ENCODE results near the gene PAPSS2.
"Not testable (repeated sequence)": the region's sequence is repeated elsewhere in the genome, so short reads cannot be mapped to it uniquely, and the experiment has no call there.

PAPSS2 gene

DNA sequence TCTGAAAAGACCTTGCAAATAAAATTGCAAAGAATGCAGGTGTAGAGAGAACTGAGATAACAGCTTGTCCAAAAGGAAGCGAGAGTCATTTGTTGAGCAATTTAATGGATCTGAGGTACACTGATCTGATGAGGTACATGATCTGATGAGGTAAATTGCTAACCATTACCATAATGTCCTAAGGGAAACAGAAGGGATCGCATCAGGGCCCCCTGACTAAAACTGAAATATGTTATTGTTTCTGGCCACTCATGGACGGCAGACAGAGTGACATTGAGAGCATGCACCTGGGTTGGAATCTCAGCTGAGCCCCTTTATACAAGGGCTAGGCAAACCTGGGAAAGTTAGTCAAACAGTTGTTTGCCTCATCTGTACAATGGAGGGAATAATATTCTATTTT lies 15.8 kb upstream of the PAPSS2 start:
- no peak for DNase-seq

DNA sequence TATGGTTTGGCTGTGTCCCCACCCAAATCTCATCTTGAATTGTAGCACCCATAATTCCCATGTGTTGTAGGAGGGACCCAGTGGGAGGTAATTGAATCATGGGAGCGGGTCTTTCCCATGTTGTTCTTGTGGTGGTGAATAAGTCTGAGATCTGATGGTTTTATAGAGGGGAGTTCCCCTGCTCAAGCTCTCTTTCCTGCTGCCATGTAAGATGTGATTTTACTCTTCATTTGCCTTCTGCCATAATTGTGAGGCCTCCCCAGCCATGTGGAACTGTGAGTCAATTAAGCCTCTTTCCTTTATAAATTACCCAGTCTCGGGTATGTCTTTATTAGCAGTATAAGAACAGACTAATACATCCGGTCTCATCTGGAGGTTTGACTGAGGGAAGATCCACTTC lies 15.2 kb upstream of the PAPSS2 start:
- DNase-seq, result not testable (repeated sequence)

DNA sequence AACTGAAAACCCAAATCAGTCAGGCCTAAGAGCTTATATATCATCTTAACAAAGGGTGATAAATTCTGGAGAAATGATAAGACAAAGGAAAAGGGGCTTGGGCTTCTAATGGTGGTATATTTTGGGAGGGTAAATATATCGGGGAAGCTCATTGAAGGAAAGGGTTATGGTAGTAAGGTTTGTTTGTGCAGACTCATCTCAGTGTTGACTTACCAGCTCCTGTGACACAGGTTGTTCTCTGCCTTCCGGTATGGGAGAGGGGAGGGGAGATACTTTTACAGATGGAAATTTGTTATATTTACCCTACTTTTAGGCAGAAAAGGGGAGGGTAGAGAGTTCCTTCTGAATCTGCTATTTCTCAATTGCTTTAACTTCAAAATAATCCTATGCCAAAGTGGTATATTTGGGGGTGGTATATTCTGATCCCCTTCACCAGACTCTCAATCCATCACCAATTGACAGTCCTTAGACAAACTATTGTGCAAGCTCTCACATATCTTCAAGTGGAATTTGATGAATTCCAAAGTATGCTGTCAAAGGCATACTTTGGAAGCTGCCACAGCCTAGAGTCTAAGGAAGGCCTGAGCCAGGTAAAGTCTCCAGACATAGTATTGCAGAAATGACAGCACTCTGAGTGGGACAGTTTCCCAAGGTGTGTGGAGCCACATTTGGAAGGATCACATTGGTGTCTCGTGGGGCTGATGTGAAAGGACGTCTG lies 13.3 kb upstream of the PAPSS2 start:
- no peak for DNase-seq

DNA sequence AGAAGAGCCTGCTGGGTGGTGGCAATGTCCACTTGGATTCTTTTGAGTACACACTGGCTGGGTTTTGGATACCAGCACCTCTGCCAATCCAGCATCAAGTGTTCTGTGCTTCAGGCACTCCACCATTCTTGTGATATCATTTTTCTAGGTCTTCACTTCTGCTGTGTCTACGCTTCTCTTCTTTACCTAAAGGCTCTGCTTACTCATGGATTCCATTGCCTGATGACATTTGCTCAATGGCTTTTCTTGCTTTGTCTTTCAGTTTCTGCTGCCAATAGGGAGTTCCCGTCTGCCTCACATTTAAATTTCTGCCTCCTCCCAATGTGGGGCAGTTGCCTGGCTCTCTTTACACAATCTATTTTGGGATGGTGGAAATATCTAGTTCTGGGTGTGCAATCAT lies 12.7 kb upstream of the PAPSS2 start:
- no peak for DNase-seq

DNA sequence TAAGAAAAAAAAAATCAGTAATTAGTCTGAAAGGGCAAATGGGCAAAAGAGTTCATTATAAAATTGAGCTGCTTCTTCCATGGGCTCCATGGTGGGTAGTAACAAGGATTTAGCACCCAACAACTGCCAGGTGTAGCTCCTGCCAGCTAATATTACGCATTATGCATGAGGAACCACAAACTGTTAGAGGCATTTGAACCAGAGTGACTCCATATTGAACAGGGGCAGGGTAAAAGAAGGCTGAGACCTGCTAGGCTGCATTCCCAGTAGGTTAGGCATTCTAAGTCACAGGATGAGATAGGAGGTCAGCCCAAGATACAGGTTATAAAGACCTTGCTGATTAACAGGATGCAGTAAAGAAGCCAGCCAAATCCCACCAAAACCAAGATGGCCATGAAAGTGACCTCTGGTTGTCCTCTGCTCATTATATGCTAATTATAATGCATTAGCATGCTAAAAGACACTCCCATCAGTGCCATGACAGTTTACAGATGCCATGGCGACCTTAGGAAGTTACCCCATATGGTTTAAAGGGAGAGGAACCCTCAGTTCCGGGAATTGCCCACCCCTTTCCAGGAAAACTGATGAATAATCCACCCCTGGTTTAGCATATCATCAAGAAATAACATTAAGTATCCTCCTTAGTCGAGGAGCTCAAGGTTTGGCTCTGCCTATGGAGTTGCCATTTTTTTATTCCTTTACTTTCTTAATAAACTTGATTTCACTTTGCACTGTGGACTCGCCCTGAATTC lies 8.7 kb upstream of the PAPSS2 start:
- DNase-seq, result no peak

DNA sequence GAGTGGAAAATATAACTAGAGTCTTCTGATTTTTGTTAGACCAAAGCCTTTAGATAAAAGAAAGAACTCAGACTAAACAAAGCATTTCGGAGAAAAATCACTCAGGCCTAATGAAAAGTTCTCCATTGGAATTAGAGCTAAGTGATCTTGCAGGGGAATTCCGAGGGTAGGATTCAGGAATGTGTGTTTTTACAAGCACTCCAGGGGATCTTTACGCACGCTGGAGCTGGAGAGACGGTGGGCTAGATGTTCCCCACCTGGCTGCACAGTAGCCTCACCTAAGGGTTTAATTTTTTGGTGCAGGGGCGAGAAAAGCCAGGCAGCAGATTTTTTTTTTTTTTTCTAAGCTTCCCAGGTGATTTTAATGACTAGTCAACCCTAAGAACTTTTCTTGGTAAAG lies 7.9 kb upstream of the PAPSS2 start:
- no peak for DNase-seq

DNA sequence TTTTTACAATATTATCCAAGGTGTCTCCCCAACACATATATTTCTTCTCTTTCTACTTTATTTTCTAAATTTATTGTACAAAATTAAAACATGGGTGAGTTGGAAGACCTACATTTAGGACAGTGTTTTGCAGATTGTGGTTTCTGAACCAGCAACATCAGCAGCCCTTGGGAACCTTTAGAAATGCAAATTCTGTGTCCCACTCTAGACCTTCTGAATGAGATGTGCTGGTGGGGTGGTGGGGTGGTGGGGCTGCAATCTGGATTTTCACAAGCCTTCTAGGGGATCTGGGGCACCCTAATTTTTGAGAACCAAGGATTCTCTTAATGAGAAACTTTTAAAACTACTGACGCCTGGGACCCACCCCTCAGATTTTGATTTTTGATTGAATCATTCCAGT lies 7.4 kb upstream of the PAPSS2 start:
- no peak for DNase-seq

DNA sequence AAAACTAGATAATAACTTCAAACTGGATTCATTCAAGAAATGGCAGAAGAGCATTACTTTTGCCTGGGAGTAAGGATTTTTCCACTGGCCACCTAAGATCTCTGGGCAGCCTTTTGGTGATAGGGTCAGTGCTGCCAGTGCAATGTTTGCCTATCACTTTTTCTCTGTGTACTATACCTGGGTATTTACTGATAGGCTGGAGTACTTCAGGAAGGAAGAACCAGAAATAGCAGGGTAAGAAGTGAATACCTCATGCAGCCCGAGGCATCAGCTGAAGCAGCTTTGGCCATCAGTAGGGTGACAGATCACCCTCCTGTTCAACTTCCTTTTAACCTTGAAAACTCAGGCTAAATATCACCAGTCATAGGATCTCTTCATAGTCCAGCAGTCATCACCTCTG lies 5.5 kb upstream of the PAPSS2 start:
- DNase-seq, result no peak

DNA sequence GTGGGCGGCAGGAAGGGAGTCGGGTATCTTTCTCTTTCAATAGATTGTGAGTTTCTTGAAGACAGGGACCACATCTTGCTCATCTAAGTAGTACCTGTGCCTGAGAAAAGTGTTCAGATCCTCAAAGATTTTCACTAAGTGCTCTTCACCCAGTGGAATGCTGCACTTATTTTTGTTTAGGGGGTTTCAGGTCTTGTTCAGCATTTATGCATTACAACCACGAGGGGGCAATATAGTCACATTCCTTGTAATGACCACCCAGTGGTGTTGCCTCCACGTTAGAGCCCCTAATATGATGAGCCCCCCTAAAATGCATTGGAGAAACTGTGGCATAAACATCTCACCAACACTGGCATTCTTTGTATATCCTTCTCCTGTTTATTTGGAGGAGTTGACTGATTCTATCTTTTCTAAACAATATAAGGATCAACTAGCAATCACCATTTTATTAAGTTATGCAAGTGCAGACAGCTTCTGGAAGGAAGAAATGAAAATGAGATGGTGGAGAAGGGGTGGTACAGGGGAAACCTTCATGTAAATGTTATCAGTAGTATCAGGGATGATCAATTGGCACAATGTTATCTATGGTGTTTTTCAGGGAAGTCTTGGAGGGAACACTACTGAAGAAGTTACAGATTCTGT lies 3.1 kb upstream of the PAPSS2 start:
- DNase-seq, result no peak

DNA sequence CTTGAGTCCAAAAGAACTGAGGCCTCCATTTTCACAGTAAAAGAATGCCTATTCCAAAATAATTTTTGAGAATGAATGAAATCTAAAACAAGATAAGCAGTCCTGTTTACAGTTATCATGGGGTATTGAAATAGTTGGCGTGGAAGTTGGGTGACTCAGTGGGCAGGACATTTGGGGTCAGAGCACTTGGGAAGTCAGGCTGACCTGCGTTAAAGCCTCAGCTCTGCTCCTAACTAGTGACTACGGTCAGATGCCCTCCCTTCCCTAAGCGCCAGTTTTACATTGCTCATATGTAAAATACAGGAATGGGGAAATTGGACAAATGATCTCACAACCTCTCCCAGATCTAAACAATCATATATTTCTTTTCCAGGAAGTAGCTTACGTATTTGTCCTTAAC lies 2.3 kb upstream of the PAPSS2 start:
- no peak for DNase-seq

DNA sequence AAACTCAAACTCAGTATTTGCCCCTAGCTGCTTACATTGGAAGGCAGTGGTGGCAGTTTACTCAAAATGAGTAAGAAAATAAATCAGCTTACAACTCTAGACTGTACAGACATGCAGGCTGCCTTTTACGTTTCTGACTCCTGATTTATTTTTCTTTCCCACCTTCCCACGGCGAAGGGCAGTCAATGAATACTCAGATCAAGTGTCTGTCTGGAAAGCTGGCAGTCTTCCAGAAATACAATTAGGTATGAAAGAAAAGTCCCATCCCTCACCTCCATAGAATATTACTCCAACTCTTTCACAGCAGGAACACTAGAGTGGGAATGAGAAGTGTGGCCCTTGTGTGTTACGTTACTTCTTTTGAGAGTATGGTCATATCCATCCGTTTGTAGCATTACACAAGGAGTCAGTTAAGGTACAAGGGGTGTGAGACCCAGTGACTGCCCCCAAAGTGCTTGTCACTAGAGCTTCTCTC lies 1.3 kb upstream of the PAPSS2 start:
- DNase-seq, result no peak

DNA sequence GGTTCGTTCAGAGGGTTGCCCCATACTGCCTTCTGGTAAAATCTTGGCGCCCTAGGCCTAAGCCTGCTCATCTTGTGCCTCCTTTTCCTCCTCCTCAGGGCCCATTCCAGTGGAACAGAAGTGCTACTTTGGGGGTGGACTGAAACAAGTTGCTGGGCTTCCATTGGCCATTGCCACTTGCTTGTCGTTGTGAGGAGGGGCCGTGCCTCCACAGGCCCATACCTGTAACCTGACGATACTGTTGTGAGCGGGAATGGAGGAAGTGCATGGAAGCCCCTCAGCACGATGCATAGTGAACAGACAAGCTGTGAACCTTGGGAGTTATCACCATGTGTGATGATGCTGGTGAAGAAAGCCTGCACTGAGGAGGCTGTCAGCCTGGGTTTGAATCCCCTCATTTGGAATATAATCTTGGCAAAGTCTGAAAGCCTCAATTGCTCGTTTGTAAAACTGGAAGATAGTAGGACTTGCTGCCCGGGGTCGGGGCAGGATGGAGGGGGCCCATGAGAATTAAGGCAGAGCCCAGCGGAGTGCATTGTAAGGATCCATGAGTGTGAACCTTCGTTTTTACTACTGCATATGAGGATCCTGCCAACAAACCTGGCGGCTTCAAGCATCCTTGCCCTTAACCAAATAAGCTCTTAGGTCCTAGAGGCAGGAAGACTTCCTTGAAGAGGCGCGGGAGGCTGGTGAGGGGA lies 671 bp upstream of the PAPSS2 start:
- DNase-seq, result no peak

DNA sequence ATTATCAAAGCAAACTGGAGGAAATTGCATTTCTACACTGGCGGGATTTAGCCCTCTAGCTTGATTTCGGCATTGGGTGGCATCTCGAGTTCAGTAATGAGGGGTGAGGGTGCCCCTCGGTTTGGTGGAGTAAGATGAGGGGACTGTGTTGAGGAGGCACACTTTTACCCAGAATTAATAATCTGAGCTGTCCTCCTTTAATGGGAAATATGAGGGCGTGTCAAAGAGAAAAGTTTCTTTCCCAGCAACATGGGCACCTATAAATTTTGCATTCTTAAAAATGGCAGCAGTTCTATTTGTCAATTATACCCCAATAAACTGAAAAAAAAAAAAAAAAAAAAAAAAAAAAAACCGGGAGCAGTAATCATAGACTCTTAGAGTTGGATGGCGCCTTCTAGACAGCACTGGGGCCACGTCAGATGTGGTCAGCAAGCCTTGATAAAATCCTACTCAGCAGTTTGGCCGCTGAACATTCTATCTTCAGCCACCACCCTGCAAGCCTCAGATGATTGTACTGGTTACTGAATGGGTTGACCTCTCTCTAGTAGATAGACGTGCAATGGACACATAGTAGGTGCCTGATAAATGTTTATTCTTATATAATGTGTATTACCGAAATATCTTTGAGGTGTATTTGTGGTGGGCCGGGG lies 931 bp downstream of the PAPSS2 start:
- no peak for DNase-seq

DNA sequence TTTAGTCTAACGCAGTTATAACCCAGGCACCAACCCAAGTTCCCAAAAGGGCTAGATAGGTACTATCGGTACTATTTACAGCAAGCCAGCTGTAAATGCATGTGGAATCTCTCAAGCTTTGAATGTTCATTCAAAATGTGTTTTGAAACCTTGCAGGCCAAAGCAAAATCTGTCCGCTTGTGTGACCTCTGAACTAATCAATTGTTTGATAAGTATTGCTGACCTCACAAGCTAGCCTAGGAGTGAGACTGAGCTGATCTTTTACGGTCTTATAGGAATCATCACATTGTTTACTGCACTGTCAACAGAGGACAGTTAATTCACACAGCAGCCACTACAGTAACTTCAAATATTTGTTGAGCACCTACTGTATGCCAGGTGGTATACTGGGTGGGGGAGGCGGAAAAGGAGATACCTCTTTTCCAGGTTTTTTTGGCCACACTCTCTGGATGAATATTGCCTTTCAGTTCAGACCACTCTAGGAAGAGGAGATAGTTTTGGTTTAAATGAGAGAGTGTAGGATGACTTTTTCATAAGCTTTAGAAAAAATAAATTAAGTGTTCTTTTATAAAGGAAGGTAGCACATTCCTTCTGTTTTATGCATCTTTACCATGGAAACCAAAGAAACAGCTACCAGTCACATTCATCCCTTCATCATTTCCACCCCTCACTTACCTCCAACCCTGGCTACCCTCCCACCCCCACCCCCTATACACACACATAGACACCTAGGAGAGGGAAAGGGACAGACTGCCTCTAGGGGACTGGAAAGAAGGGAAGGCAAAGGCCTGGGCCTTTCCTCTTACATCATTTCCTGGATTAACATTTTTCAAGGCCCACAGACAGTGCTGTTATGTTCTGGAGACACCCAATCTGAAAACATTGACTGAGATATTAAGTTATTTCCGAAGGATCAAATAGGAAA lies 2.4 kb downstream of the PAPSS2 start:
- DNase-seq, result no peak

DNA sequence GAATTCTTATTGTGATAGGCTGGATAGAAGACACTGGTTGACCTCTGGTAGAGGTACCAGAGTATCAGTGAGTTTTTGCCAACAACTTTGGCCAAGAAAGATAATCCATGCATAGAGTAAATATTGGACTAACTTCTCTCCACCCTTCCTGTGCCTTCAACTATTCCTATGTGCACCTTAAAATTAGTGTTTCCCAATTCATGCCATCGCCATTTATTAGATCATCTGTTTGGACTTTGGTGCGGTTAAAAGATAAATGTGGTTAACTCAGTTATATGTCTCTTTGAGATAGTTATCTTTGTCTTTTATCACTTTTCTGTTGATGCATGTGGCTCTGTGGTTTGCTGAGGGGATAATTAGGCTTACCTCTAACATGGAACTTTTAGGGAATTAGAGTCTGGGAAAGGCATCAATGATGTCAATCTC lies 4.6 kb downstream of the PAPSS2 start:
- no peak for DNase-seq

DNA sequence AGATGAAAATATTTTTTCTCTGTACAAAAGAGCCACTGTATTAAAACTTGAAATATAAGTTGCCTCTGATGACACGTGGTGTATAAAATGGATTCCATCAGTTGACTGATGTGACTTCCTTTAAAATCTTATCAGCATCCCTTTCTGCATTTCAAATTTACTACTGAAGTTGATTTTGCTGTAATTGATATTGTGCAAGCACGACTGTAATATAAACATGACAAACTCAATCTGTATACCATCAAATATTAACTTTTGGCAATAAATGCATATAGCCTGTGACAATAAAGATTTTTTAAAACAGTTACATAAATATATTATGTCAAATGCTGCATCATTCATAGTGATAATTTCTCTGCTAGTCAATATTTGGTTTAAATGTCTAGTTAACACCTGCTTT lies 7.8 kb downstream of the PAPSS2 start:
- DNase-seq, result no peak

DNA sequence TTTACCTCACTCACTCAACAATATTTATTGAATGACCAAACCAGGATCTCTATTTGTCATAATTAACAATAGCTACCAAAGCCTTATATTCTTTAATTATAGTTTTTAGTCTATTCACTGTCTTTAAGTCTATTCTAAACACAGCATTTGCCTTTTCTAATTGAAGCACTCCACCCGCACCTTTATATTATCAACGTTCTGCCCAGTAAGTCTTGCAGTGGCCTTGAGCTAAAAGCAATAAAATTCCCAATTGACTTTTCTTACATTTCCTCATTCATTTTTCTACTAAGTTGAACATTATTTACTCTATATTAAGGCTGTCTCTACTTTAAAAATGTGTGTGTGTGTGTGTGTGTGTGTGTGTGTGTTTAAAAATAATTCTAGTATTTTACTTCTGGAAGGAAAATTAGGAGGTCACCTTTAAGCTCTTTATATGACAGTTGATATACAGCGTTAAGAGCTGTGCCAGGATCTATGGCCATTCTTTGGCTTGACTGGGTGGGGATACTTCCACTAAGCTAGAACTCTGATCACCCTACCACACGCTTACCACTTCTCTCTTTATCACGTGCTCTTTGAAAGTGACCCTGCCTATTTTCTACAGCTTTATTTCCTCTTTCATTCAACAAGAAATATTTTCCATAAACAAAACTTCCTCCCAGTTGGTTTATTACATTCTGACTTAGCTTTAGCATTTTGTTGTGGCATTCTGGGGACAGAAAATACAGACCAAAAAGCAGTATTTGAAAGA lies 8.8 kb downstream of the PAPSS2 start:
- DNase-seq, result no peak

DNA sequence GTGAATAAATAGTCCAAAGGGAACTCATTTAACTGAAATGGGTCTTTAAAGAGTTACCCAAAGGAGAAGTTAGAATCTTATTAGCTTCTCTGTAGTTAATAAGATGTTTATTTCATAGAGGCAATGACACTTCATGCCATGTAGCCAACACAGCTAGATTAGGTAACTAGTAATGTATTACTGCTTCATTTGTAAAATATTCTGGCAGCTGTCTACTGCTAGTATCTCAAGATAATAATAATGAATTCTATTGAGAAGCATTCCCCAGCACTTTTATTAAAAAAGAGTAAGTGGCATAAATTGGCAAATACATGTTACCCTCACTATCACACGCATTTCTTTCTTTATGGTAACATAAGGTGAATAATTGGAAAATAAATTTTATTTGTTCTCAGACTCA lies 10.1 kb downstream of the PAPSS2 start:
- DNase-seq, result no peak

DNA sequence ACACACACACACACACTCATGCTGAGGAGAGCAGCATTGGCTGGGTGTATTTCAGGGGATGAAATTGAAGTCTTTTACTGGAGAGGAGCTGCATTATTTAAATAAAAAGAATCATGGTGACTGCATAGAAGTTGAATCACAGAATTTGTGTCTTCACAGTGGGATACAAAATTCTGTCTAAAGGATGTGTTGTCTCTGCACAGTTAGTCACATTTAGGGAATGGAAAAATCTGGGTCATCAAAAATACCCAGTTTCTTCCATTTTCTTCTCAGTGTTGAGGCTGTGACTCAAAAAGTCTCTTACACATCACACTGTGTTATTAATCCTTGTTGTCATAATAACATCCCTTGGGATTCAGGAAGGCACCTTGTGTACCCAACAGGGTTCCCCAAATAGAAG lies 10.9 kb downstream of the PAPSS2 start:
- DNase-seq, result no peak

DNA sequence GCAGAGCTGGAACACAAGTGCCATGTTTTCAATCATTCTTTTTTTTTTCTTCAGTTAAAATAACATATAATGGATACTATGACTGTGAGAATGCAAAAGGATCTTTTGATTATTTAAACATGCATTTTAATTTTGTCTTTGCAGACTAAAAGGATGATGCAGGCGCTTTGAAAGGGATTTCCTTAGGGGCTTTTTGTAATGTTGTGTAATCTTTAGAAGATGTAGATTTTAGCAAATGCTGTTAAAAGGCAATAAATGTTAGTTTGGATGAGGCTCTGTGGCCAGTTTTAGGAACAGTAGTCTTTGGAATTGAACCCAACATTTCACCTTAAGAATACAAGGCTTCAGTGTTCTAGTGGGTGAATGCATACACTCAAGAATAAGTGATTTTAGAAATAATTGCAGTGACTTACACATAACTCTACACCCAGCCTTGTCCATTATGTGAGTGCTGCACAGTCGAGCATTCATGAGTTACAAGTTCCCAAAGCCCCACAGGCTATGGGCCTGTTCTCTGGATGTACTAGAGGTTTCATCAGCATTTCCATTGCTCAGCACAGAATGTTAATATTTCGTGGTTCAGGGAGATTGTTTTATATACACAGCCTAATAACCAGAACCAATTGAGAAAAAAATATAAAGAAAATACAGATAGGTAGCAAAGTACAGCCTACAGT lies 11.6 kb downstream of the PAPSS2 start:
- no peak for DNase-seq
